ENCODE measurements around the gene IL9.

DNA sequence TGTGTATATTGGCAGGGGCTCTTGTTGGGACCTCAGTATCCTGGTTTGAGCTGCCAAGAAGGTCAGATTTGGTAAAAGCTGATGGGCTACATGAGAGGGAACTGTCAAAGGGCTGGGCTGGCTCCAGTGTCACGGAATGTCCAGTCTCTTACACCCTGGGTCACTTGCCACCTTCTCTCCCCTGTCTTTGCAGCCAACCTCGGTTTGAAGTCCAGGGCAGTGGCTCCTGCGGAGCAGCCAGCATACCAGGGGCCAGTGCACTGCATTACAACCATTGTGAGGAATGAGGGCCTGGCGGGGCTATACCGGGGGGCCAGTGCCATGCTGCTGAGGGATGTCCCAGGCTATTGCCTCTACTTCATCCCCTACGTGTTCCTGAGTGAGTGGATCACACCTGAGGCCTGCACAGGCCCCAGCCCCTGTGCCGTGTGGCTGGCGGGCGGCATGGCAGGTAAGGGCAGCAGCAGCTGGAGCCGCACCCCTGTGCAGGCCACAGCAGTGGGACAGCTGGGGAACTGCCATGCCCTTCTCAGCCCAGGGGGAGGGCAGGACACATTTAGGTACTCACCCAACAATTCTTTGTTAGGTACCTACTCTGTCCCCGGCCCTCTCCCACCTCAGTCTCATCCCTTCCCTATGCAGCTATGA lies 24.2 kb downstream of the IL9 start:
- TF ChIP-seq FOXA1 (IDR thresholded peaks at IDR 0.05): no peak
- no peak for TF ChIP-seq BHLHE40 (IDR thresholded peaks at IDR 0.05; ENCODE audit: borderline replicate concordance)
- TF ChIP-seq NFRKB (IDR thresholded peaks at IDR 0.05): no peak
- no peak for TF ChIP-seq HDGF (IDR thresholded peaks at IDR 0.05; ENCODE audit: borderline replicate concordance)
- no peak for TF ChIP-seq FOXM1 (IDR thresholded peaks at IDR 0.05; ENCODE audit: borderline replicate concordance)
- TF ChIP-seq SUZ12 (IDR thresholded peaks at IDR 0.05): no peak
- no peak for TF ChIP-seq SP1 (IDR thresholded peaks at IDR 0.05)
- TF ChIP-seq, protein P1, sequence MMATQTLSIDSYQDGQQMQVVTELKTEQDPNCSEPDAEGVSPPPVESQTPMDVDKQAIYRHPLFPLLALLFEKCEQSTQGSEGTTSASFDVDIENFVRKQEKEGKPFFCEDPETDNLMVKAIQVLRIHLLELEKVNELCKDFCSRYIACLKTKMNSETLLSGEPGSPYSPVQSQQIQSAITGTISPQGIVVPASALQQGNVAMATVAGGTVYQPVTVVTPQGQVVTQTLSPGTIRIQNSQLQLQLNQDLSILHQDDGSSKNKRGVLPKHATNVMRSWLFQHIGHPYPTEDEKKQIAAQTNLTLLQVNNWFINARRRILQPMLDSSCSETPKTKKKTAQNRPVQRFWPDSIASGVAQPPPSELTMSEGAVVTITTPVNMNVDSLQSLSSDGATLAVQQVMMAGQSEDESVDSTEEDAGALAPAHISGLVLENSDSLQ (IDR thresholded peaks at IDR 0.05): no peak
- TF ChIP-seq CTBP1 (IDR thresholded peaks at IDR 0.05; ENCODE audit: borderline replicate concordance): no peak
- no peak for TF ChIP-seq TARDBP (IDR thresholded peaks at IDR 0.05)
- no peak for TF ChIP-seq ARNT (IDR thresholded peaks at IDR 0.05)
- no peak for TF ChIP-seq ZNF384 (IDR thresholded peaks at IDR 0.05)
- TF ChIP-seq FOXK2 (IDR thresholded peaks at IDR 0.05): no peak
